CD4-positive, alpha-beta T cell (primary cell): ENCODE results near the gene YJU2. TPM values are rescaled to one million over a fixed set of nuclear protein-coding genes. Genes with fewer than 3 reads are reported as not detected.

Source experiments
- ATAC-seq: fragments of 200-7000 bp; cut with Tn5 transposase; one replicate; pipeline ENCODE4 v1.10.0; 2022; ENCODE audit warnings: mild to moderate bottlenecking; ENCODE audit not compliant: poor library complexity
- CTCF ChIA-PET: fragments of 350-600 bp; sonication (Branson Sonifier 250); formaldehyde crosslinking; loops from one replicate; lab custom pipeline; 2021; ENCODE audit warnings: antibody characterized with exemption, inconsistent platforms; lab: Charles Lee
- POLR2A ChIA-PET: fragments of 350-600 bp; sonication (Branson Sonifier 250); formaldehyde crosslinking; loops from one replicate; lab custom pipeline; 2021; ENCODE audit warnings: antibody characterized with exemption, inconsistent platforms; lab: Charles Lee
- DNase-seq, 14 experiments: peaks; one replicate each; pipeline ENCODE4 v3.0.0-alpha.2; 2013 to 2020; ENCODE audit warnings: mixed read lengths in 2 of 14
- H3K27ac ChIP-seq, 2 donors: one replicate each; pipeline versions ENCODE4 v1.5.1 to v1.7.0; 2013; ENCODE audit warnings: low read length in 2 of 2, low read depth in 1 of 2, mild to moderate bottlenecking in 1 of 2
- H3K27me3 ChIP-seq, 2 experiments: 1 replicate in 1 of 2; 2 replicates in 1 of 2; pipeline versions ENCODE4 v1.6.1 to v1.7.0; 2013; ENCODE audit warnings: low read length in 2 of 2, control low read depth in 1 of 2, mild to moderate bottlenecking in 1 of 2, moderate library complexity in 1 of 2; ENCODE audit not compliant: insufficient read depth in 2 of 2, control insufficient read depth in 1 of 2
- H3K36me3 ChIP-seq: one replicate; pipeline ENCODE4 v1.6.1; 2013; ENCODE audit warnings: low read length, control low read depth; ENCODE audit not compliant: insufficient read depth
- H3K4me1 ChIP-seq: one replicate; pipeline ENCODE4 v1.6.1; 2013; ENCODE audit warnings: low read length, control low read depth; ENCODE audit not compliant: insufficient read depth
- H3K4me3 ChIP-seq: one replicate; pipeline ENCODE4 v1.5.1; 2013; ENCODE audit warnings: mild to moderate bottlenecking, low read length, moderate library complexity
- H3K9me3 ChIP-seq, 2 experiments: 1 replicate in 1 of 2; 2 replicates in 1 of 2; pipeline versions ENCODE4 v1.6.1 to v1.7.0; 2013; ENCODE audit warnings: low read length in 2 of 2, mild to moderate bottlenecking in 2 of 2, control low read depth in 1 of 2, moderate library complexity in 1 of 2; ENCODE audit not compliant: control insufficient read depth in 1 of 2, insufficient read depth in 1 of 2
- H3K27ac Mint-ChIP-seq: one replicate; pipeline ENCODE4 v1.8.0; 2020; ENCODE audit warnings: mixed read lengths
- H3K27me3 Mint-ChIP-seq: one replicate; pipeline ENCODE4 v1.8.0; 2021; ENCODE audit warnings: mixed read lengths
- H3K36me3 Mint-ChIP-seq: one replicate; pipeline ENCODE4 v1.8.0; 2021; ENCODE audit warnings: low read depth, mixed read lengths
- H3K4me1 Mint-ChIP-seq: one replicate; pipeline ENCODE4 v1.8.0; 2021; ENCODE audit warnings: low read depth, mixed read lengths
- H3K4me3 Mint-ChIP-seq: one replicate; pipeline ENCODE4 v1.8.0; 2020; ENCODE audit warnings: mild to moderate bottlenecking, mixed read lengths
- H3K9me3 Mint-ChIP-seq: one replicate; pipeline ENCODE4 v1.8.0; 2020; ENCODE audit warnings: mixed read lengths
- intact Hi-C, 2 experiments: fragments of 100-400 bp; cut with DNase I in 1 of 2; cut with micrococcal nuclease in 1 of 2; formaldehyde crosslinking; loops; one replicate each; pipeline versions ENCODE4 v1.15.1 to v1.9.0; 2023 to 2025; cut with DNase I, micrococcal nuclease
- total RNA-seq, 174 experiments: library from RNA in 2 of 174; stranded (reverse) in 2 of 174; gene quantifications; one replicate each; pipeline ENCODE4 v1.2.3 and lab custom pipeline; 2021 to 2026
- TF ChIP-seq, protein P1 (sequence below): fragments of 200-600 bp; IDR thresholded peaks from one replicate; pipeline ENCODE4 v1.8.0; 2022; ENCODE audit warnings: antibody characterized with exemption, mild to moderate bottlenecking

YJU2 gene
- total RNA-seq, 2 experiments from 2014 or later, result 32.9 to 33.7 TPM

DNA sequence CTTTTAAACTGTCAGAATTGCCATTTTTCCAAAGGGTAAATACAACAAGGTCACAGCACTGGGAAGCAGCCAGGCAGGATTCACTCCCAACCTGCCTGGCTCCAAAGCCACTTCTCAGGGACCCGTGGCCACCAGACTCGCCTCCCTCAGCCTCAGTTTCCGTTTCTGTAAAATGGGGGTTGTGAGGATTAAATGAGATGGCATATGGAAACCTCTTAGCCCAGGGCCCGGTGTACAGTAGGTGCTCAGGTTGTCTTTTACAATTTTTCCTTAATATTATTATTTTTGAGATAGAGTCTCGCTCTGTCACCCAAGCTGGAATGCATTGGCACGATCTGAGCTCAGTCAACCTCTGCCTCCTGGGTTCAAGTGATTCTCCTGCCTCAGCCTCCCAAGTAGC is 10.1 kb downstream of the YJU2 start:
- H3K36me3 ChIP-seq, result peaks cover 75% of the 10 kb centered on the region
- no peaks in the 10 kb centered on the region for H3K9me3 Mint-ChIP-seq
- peaks cover 0 to 18% of the 10 kb centered on the region in 2 experiments for H3K9me3 ChIP-seq
- CTCF ChIA-PET, result interaction anchor here (1.4 kb wide), 1 partner anchor 10 kb away, joined by 3 read pairs; no protein-coding TSS in a partner anchor
- no peak overlapping the region for H3K27ac Mint-ChIP-seq
- TF ChIP-seq, protein P1, sequence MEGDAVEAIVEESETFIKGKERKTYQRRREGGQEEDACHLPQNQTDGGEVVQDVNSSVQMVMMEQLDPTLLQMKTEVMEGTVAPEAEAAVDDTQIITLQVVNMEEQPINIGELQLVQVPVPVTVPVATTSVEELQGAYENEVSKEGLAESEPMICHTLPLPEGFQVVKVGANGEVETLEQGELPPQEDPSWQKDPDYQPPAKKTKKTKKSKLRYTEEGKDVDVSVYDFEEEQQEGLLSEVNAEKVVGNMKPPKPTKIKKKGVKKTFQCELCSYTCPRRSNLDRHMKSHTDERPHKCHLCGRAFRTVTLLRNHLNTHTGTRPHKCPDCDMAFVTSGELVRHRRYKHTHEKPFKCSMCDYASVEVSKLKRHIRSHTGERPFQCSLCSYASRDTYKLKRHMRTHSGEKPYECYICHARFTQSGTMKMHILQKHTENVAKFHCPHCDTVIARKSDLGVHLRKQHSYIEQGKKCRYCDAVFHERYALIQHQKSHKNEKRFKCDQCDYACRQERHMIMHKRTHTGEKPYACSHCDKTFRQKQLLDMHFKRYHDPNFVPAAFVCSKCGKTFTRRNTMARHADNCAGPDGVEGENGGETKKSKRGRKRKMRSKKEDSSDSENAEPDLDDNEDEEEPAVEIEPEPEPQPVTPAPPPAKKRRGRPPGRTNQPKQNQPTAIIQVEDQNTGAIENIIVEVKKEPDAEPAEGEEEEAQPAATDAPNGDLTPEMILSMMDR, result no peak
- H3K4me1 Mint-ChIP-seq, result no peaks in the 10 kb centered on the region
- H3K36me3 Mint-ChIP-seq, result peaks cover 73% of the 10 kb centered on the region
- no peak for ATAC-seq
- DNase-seq, result no peak
- no peak overlapping the region for H3K27ac ChIP-seq
- intact Hi-C loops, result no loop called here
- H3K27me3 Mint-ChIP-seq, result no peaks in the 10 kb centered on the region
- no peaks in the 10 kb centered on the region for H3K27me3 ChIP-seq
- POLR2A ChIA-PET, result no interaction called here
- H3K4me3 ChIP-seq, result no peak overlapping the region
- H3K4me1 ChIP-seq, result no peaks in the 10 kb centered on the region
- no peak overlapping the region for H3K4me3 Mint-ChIP-seq

DNA sequence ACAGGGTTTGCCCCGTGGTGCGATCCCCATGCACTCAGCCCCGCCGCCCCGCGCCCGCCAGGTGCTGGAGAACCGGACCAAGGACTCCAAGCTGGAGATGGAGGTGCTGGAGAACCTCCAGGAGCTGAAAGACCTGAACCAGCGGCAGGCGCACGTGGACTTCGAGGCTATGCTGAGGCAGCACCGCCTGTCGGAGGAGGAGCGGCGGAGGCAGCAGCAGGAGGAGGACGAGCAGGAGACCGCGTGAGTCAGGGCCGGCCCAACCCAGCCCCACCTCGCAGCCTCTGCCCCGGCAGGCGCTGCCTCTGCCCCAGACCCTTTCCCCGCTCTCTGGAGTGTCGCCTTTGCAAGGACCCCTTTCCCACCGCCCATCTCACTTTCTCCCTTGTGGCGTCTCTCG is 11.3 kb downstream of the YJU2 start:
- no peaks in the 10 kb centered on the region for H3K4me1 Mint-ChIP-seq
- H3K27ac Mint-ChIP-seq, result no peak overlapping the region
- no peaks in the 10 kb centered on the region for H3K27me3 ChIP-seq
- no peaks in the 10 kb centered on the region for H3K9me3 Mint-ChIP-seq
- peaks cover 75% of the 10 kb centered on the region for H3K36me3 ChIP-seq
- ChIA-PET CTCF (no interaction called here), POLR2A (no interaction called here)
- no peak overlapping the region for H3K27ac ChIP-seq
- peaks cover 0 to 16% of the 10 kb centered on the region in 2 experiments for H3K9me3 ChIP-seq
- H3K4me1 ChIP-seq, result peaks cover 2% of the 10 kb centered on the region
- DNase-seq (peak in 1 of 14 experiments; percentile 22), ATAC-seq (no peak)
- H3K36me3 Mint-ChIP-seq, result peaks cover 73% of the 10 kb centered on the region
- no peak overlapping the region for H3K4me3 Mint-ChIP-seq
- intact Hi-C loops, result no loop called here
- no peaks in the 10 kb centered on the region for H3K27me3 Mint-ChIP-seq
- TF ChIP-seq, protein P1, result no peak
- H3K4me3 ChIP-seq, result no peak overlapping the region

DNA sequence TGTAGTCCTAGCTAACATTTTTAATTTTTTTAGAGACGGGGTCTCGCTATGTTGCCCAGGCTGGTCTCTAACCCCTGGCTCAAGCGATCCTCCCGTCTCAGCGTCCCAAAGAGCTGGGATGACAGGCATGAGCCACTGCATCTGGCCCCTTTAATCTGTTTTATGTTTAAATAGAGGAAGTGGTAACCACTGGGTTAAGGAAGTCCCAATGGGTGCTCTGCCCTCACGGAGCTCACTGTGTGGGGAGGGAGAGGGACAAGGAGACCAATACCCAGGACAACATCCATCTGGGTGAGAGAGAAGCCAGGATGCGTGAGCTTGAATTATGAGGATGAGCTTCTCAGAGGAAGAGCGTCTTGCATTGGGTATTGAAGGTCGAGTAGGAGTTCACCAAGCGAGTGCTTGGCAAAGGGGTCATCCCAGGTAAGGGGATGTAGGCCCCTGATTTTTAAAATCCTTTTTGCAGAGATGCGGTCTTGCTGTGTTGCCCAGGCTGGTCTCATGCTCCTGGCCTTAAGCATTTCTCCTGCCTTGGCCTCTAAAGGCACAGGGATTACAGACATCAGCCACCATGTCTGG is 13.8 kb downstream of the YJU2 start:
- DNase-seq (no peak), ATAC-seq (no peak)
- Mint-ChIP-seq H3K9me3 (no peaks in the 10 kb centered on the region), H3K27ac (no peak overlapping the region), H3K36me3 (peaks cover 67% of the 10 kb centered on the region), H3K4me1 (peaks cover 9% of the 10 kb centered on the region), H3K4me3 (no peak overlapping the region), H3K27me3 (no peaks in the 10 kb centered on the region)
- intact Hi-C loops, result no loop called here
- ChIA-PET CTCF (no interaction called here), POLR2A (no interaction called here)
- Histone ChIP-seq H3K4me1 (peaks cover 16% of the 10 kb centered on the region), H3K27ac (no peak overlapping the region), H3K27me3 (no peaks in the 10 kb centered on the region), H3K4me3 (no peak overlapping the region), H3K36me3 (peaks cover 70% of the 10 kb centered on the region), H3K9me3 (peaks cover 0 to 6% of the 10 kb centered on the region in 2 experiments)
- TF ChIP-seq, protein P1, result no peak
